KMS-11 (cell line): ENCODE data around the gene TMEM98.

Experiments used
- H2AFZ ChIP-seq: fragments of 200-600 bp; sonication (generic); 2 replicates; pipeline ENCODE4 v1.6.1; 2016; ENCODE audit warnings: antibody characterized with exemption, mixed run types, low read depth
- H3K27ac ChIP-seq: fragments of 200-600 bp; sonication (generic); 2 replicates; pipeline ENCODE4 v1.6.1; 2016; ENCODE audit warnings: mild to moderate bottlenecking, mixed run types
- H3K27me3 ChIP-seq: fragments of 200-600 bp; sonication (generic); 2 replicates; pipeline ENCODE4 v1.6.1; 2017; ENCODE audit warnings: mild to moderate bottlenecking, low read depth, mixed run types, moderate library complexity; ENCODE audit not compliant: insufficient read depth
- H3K36me3 ChIP-seq: fragments of 200-600 bp; sonication (generic); 2 replicates; pipeline ENCODE4 v1.6.1; 2017; ENCODE audit warnings: mild to moderate bottlenecking, mixed run types; ENCODE audit not compliant: insufficient read depth
- H3K4me1 ChIP-seq: fragments of 200-600 bp; sonication (generic); 2 replicates; pipeline ENCODE4 v1.6.1; 2016; ENCODE audit warnings: mild to moderate bottlenecking, low read depth, mixed run types; ENCODE audit not compliant: poor library complexity, severe bottlenecking
- H3K4me2 ChIP-seq: fragments of 200-600 bp; sonication (generic); 2 replicates; pipeline ENCODE4 v1.7.0; 2016; ENCODE audit warnings: mild to moderate bottlenecking, mixed run types
- H3K4me3 ChIP-seq: fragments of 200-600 bp; sonication (generic); IDR thresholded peaks from 2 replicates; pipeline ENCODE4 v1.6.1; 2017; ENCODE audit warnings: low read depth, low read length, mixed read lengths; ENCODE audit not compliant: insufficient read depth
- H3K79me2 ChIP-seq: fragments of 200-600 bp; sonication (generic); 2 replicates; pipeline ENCODE4 v1.6.1; 2016; ENCODE audit warnings: low read depth, mixed run types; ENCODE audit not compliant: insufficient read depth
- H3K9ac ChIP-seq: fragments of 200-600 bp; sonication (generic); 2 replicates; pipeline ENCODE4 v1.6.1; 2016; ENCODE audit warnings: mild to moderate bottlenecking, mixed run types
- H4K20me1 ChIP-seq: fragments of 200-600 bp; sonication (generic); 2 replicates; pipeline ENCODE4 v1.6.1; 2016; ENCODE audit warnings: mild to moderate bottlenecking, mixed run types; ENCODE audit not compliant: insufficient read depth
- CTCF ChIP-seq: fragments of 200-600 bp; sonication (generic); conservative IDR thresholded peaks from 2 replicates; pipeline ENCODE4 v1.6.1; 2017; ENCODE audit warnings: low read depth, mild to moderate bottlenecking, antibody characterized with exemption, low read length, moderate library complexity, mixed read lengths

The TMEM98 gene

GRCh38 chr17:32953045-32953444 lies 25.1 kb downstream of the TMEM98 start:
- Histone ChIP-seq H3K4me1 (no peaks in the 10 kb centered on the region), H3K4me2 (no peak overlapping the region), H4K20me1 (no peaks in the 10 kb centered on the region), H3K4me3 (no peak overlapping the region), H2AFZ (no peak overlapping the region), H3K36me3 (no peaks in the 10 kb centered on the region), H3K9ac (no peak overlapping the region), H3K27ac (no peak overlapping the region), H3K27me3 (no peaks in the 10 kb centered on the region), H3K79me2 (no peaks in the 10 kb centered on the region)
- no peak for TF ChIP-seq CTCF

- Histone ChIP-seq H3K9ac (no peak overlapping the region), H2AFZ (no peak overlapping the region), H3K4me2 (no peak overlapping the region), H3K36me3 (no peaks in the 10 kb centered on the region), H3K79me2 (no peaks in the 10 kb centered on the region), H3K27ac (no peak overlapping the region), H4K20me1 (no peaks in the 10 kb centered on the region), H3K27me3 (no peaks in the 10 kb centered on the region), H3K4me1 (no peaks in the 10 kb centered on the region), H3K4me3 (no peak overlapping the region)
- no peak for TF ChIP-seq CTCF
Observed at GRCh38 chr17:32953857-32954256, 25.9 kb downstream of the TMEM98 start.

GRCh38 chr17:32954477-32954876 lies 26.5 kb downstream of the TMEM98 start:
- Histone ChIP-seq H3K36me3 (no peaks in the 10 kb centered on the region), H3K9ac (no peak overlapping the region), H3K4me2 (no peak overlapping the region), H3K79me2 (no peaks in the 10 kb centered on the region), H2AFZ (no peak overlapping the region), H3K4me3 (no peak overlapping the region), H3K4me1 (no peaks in the 10 kb centered on the region), H4K20me1 (no peaks in the 10 kb centered on the region), H3K27ac (no peak overlapping the region), H3K27me3 (no peaks in the 10 kb centered on the region)
- no peak for TF ChIP-seq CTCF

GRCh38 chr17:32955155-32955554 lies 27.2 kb downstream of the TMEM98 start:
- Histone ChIP-seq H3K27ac (no peak overlapping the region), H3K4me2 (no peak overlapping the region), H3K79me2 (no peaks in the 10 kb centered on the region), H3K9ac (no peak overlapping the region), H3K4me1 (no peaks in the 10 kb centered on the region), H3K27me3 (no peaks in the 10 kb centered on the region), H3K4me3 (no peak overlapping the region), H3K36me3 (no peaks in the 10 kb centered on the region), H2AFZ (no peak overlapping the region), H4K20me1 (no peaks in the 10 kb centered on the region)
- TF ChIP-seq CTCF = no peak
